Adrenal gland (tissue), 12 donors: Measurements from ENCODE around the gene NRARP. TPM values are rescaled to one million over a fixed set of nuclear protein-coding genes. Genes with fewer than 3 reads are reported as not detected.

Source experiments
- DNase-seq, 7 donors: peaks; one replicate each; pipeline ENCODE4 v3.0.0-alpha.2; 2019 to 2020
- H3K27ac ChIP-seq, 5 donors: fragments of 200-600 bp; sonication (generic) in 4 of 5; 1 replicate in 3 of 5; 2 replicates in 2 of 5; pipeline versions ENCODE4 v1.5.1 to v1.8.0; 2016 to 2020; ENCODE audit warnings: mild to moderate bottlenecking in 1 of 5
- H3K27me3 ChIP-seq: fragments of 200-600 bp; 2 replicates; pipeline ENCODE4 v1.8.0; 2021
- H3K36me3 ChIP-seq, 2 donors: fragments of 200-600 bp; replicated peaks in 1 of 2; 1 replicate in 1 of 2; 2 replicates in 1 of 2; pipeline versions ENCODE4 v1.5.1 to v1.8.0; 2018 to 2022
- H3K4me1 ChIP-seq, 2 donors: fragments of 200-600 bp; replicated peaks in 1 of 2; 1 replicate in 1 of 2; 2 replicates in 1 of 2; pipeline versions ENCODE4 v1.5.1 to v1.8.0; 2018 to 2021
- H3K4me3 ChIP-seq, 4 donors: fragments of 200-600 bp; sonication (generic) in 3 of 4; one replicate each; pipeline ENCODE4 v1.5.1; 2016 to 2018
- H3K9me3 ChIP-seq, 3 donors: fragments of 200-600 bp; sonication (generic) in 1 of 3; replicated peaks in 1 of 3; 1 replicate in 2 of 3; 2 replicates in 1 of 3; pipeline versions ENCODE4 v1.5.1 to v1.8.0; 2016 to 2021
- CTCF ChIP-seq, 6 experiments: fragments of 450-650 bp in 4 of 6; fragments of 200-600 bp in 2 of 6; sonication (generic) in 1 of 6; IDR thresholded peaks; 1 replicate in 5 of 6; 2 replicates in 1 of 6; pipeline versions ENCODE4 v1.5.1 to v1.8.0; 2016 to 2021; ENCODE audit warnings: antibody characterized with exemption in 6 of 6, mild to moderate bottlenecking in 2 of 6, moderate library complexity in 1 of 6
- POLR2A ChIP-seq, 2 donors: fragments of 450-650 bp; IDR thresholded peaks; one replicate each; pipeline ENCODE4 v1.6.1; 2017; ENCODE audit warnings: antibody characterized with exemption in 2 of 2, mild to moderate bottlenecking in 2 of 2, moderate library complexity in 1 of 2
- WGBS, 4 donors: extraction: QIAGEN DNeasy Blood & Tissue Kit in 2 of 4; methylation state at CpG; one replicate each; pipeline versions ENCODE4 v1.1.5 to v1.1.7; 2013 to 2017; 5-methylcytosine and 5-hydroxymethylcytosine counted together
- intact Hi-C, 2 donors: fragments of 100-400 bp; cut with DNase I; formaldehyde crosslinking; loops; one replicate each; pipeline versions ENCODE4 v1.14.1 to v1.15.0; 2022 to 2023
- polyA plus RNA-seq, 3 donors: library from polyadenylated mRNA; stranded (reverse); fragments of 200-250 nt in 2 of 3; fragments of 350-450 nt in 1 of 3; fragmentation: Illumina TruSeq in 1 of 3; extraction: RNeasy Lipid Tissue Mini Kit (QIAGEN cat#74804) in 1 of 3; gene quantifications; one replicate each; pipeline ENCODE4 v1.2.3, GENCODE V29; 2013 to 2014
- total RNA-seq, 9 donors: library from RNA; depleted of rRNA in 4 of 9; stranded (reverse); fragments of >200 nt in 4 of 9; fragments of 120-200 nt in 1 of 9; fragmentation: NEBNext Ultra II Directional in 1 of 9; extraction: Animal tissue kit (Norgen Biotek cat#: 25700) in 1 of 9; gene quantifications; one replicate each; pipeline versions ENCODE4 v1.1.0 to v1.2.4, GENCODE V29; 2013 to 2023
- donor health status: healthy with polysubstance abuse.
- donor health status: Bipolar disorder and iron deficiency.
- donor health status: DM: yes; HTN: yes; CAD: no.
- donor health status: DM: no; HTN: no; CAD: no.
- donor health status: DM: no; HTN: no; CAD: no.
- donor health status: DM: yes; HTN: yes; CAD: no.

The NRARP gene
- total and polyA plus RNA-seq, 12 donors: 0.59 to 11.2 (median 2.7) TPM

- Histone ChIP-seq H3K9me3 (no peaks in the 10 kb centered on the region), H3K4me1 (peaks cover 0 to 12% of the 10 kb centered on the region in 2 donors), H3K27ac (peak overlapping the region in 1 of 5 donors; percentile 35), H3K36me3 (no peaks in the 10 kb centered on the region), H3K27me3 (peaks cover 8% of the 10 kb centered on the region), H3K4me3 (no peak overlapping the region)
- 86 to 92% (median 88%) methylated on average over 12 to 22 of the region's 22 CpGs; no CpG with 5 or more reads in 1 of the 4 donors for WGBS, 4 donors
- TF ChIP-seq POLR2A (IDR thresholded peaks at IDR 0.05) (no peak), CTCF (IDR thresholded peaks at IDR 0.05) (no peak)
- DNase-seq: no peak
- intact Hi-C loops: no loop called here
These were observed 17.9 kb upstream of the NRARP start for GRCh38 chr9:137319739-137320551.

- WGBS, 4 donors: 74 to 100% (median 85%) methylated on average over 1 to 26 of the region's 26 CpGs
- Histone ChIP-seq H3K4me1 (peaks cover 0 to 12% of the 10 kb centered on the region in 2 donors), H3K4me3 (no peak overlapping the region), H3K36me3 (no peaks in the 10 kb centered on the region), H3K27me3 (peaks cover 8% of the 10 kb centered on the region), H3K9me3 (no peaks in the 10 kb centered on the region), H3K27ac (no peak overlapping the region)
- TF ChIP-seq CTCF (IDR thresholded peaks at IDR 0.05) (no peak), POLR2A (IDR thresholded peaks at IDR 0.05) (no peak)
- DNase-seq: peak in 3 of 7 donors; percentile 7 to 52 (median 34)
- intact Hi-C loops: no loop called here
These were observed 17.1 kb upstream of the NRARP start for GRCh38 chr9:137319011-137319738.

- no peak overlapping the region for H3K4me3 ChIP-seq
- intact Hi-C loops: no loop called here
- DNase-seq: peak in 1 of 7 donors; percentile 41
- peaks cover 8% of the 10 kb centered on the region for H3K27me3 ChIP-seq
- TF ChIP-seq POLR2A (IDR thresholded peaks at IDR 0.05): no peak
- no peak for TF ChIP-seq CTCF (IDR thresholded peaks at IDR 0.05)
- no peak overlapping the region for H3K27ac ChIP-seq
- H3K4me1 ChIP-seq: peaks cover 0 to 12% of the 10 kb centered on the region in 2 donors
- H3K9me3 ChIP-seq: no peaks in the 10 kb centered on the region
- 67 to 89% (median 86%) methylated on average over 5 to 18 of the region's 18 CpGs for WGBS, 4 donors
- H3K36me3 ChIP-seq: no peaks in the 10 kb centered on the region
These were observed 16.5 kb upstream of the NRARP start for GRCh38 chr9:137318602-137319001.

- WGBS, 4 donors: 79 to 86% (median 80%) methylated on average over 12 to 24 of the region's 24 CpGs
- no peaks in the 10 kb centered on the region for H3K36me3 ChIP-seq
- H3K4me1 ChIP-seq: peaks cover 0 to 12% of the 10 kb centered on the region in 2 donors
- no peak overlapping the region for H3K27ac ChIP-seq
- H3K4me3 ChIP-seq: no peak overlapping the region
- no peaks in the 10 kb centered on the region for H3K9me3 ChIP-seq
- intact Hi-C loops: no loop called here
- TF ChIP-seq CTCF (IDR thresholded peaks at IDR 0.05) (no peak), POLR2A (IDR thresholded peaks at IDR 0.05) (no peak)
- peaks cover 8% of the 10 kb centered on the region for H3K27me3 ChIP-seq
- DNase-seq: no peak
These were observed 15.8 kb upstream of the NRARP start for GRCh38 chr9:137317718-137318511.
